LNCAP (cell line): Measurements from ENCODE around the gene SDR42E2.

ENCODE experiments used
- TF ChIP-seq, protein P1 (sequence below): fragments of 450-650 bp; IDR thresholded peaks from 2 replicates; pipeline ENCODE4 v1.5.1; 2017; ENCODE audit warnings: mild to moderate bottlenecking

Gene SDR42E2

DNA sequence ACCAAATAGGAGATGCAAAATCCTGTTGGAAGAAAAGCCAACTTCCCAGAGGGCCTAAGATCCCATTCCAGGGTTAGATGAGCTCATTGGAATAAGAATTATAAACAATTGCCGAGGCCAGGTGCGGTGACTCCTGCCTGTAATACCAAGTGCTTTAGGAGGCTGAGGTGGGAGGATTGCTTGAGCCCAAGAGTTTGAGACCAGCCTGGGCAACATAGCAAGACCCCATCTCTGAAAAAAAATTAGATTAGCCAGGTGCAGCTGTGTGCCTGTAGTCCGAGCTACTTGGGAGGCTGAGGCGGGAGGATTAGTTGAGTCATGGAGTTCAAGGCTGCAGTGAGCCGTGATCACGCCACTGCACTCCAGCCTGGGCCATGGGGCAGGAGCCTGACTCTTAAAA is 17.8 kb upstream of the SDR42E2 start:
- TF ChIP-seq, protein P1, sequence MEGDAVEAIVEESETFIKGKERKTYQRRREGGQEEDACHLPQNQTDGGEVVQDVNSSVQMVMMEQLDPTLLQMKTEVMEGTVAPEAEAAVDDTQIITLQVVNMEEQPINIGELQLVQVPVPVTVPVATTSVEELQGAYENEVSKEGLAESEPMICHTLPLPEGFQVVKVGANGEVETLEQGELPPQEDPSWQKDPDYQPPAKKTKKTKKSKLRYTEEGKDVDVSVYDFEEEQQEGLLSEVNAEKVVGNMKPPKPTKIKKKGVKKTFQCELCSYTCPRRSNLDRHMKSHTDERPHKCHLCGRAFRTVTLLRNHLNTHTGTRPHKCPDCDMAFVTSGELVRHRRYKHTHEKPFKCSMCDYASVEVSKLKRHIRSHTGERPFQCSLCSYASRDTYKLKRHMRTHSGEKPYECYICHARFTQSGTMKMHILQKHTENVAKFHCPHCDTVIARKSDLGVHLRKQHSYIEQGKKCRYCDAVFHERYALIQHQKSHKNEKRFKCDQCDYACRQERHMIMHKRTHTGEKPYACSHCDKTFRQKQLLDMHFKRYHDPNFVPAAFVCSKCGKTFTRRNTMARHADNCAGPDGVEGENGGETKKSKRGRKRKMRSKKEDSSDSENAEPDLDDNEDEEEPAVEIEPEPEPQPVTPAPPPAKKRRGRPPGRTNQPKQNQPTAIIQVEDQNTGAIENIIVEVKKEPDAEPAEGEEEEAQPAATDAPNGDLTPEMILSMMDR, result no peak

DNA sequence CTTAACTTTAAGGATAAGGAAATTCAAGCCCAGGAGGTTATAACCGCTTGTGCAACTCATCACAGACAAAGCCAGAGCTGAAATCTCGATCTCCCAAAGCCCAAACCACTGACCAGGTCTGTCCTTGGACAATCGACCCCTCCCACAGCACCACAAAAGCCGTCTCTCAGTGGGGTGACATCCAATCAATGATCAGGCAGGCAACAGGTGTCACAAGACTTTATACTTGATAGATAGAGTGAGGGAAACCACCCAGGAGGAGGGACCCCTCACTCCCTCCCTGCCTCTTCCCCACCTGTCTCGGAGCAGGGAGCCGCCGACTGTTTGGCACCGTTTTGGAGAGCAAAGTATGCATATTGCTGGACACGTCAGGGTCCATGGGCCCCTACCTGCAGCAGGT is 14.5 kb upstream of the SDR42E2 start:
- TF ChIP-seq, protein P1, result no peak

DNA sequence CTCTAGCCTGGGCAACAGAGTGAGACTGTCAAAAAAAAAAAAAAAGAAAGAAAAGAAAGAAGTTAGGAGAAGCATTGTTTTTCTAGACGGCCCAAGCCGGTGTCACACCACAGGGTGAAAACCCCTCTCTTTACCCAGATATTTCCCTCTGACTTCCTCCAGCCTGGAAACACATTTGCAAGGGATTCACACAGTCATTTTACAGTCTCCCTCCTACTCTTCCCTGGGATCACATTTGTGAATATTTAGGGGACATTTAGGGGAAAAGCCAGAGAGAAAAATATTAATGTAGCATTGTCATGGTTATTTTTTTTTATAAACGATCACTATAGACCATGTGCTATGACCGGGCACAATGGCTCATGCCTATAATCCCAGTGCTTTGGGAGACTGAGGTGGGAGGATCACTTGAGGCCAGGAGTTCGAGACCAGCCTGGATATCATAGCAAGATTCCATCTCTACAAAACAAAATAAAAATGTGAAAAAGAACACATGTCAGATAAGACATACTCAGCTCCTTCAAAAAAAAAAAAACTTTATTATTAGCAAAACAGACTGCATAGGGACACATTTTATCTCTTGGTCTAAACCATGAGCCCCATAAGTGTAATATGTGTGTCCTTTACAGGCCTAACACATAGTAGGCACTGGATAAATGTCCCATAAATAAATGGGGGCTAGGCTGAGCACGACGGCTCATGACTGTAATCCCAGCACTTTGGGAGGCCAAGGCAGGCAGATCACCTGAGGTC is 10.9 kb upstream of the SDR42E2 start:
- TF ChIP-seq, protein P1, result no peak

DNA sequence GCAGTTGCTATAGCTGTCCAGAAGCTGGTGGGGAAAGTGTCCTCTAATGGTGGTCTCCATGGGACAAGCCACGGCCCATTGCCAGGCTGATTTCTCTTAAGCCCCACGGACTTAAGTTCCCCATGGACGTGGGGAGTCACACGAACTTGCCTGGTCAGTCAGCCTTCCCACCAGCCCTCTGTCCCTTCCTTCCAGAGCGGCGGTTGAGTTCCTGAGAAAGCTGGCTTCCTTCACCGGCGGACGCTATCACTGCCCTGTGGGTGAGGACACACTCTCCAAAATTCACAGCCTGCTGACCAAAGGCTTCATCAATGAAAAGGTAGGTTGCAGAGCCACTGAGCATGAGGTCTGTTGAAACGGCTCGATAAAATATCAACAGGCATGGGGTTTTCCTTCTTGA is 10.0 kb upstream of the SDR42E2 start:
- TF ChIP-seq, protein P1, result no peak

DNA sequence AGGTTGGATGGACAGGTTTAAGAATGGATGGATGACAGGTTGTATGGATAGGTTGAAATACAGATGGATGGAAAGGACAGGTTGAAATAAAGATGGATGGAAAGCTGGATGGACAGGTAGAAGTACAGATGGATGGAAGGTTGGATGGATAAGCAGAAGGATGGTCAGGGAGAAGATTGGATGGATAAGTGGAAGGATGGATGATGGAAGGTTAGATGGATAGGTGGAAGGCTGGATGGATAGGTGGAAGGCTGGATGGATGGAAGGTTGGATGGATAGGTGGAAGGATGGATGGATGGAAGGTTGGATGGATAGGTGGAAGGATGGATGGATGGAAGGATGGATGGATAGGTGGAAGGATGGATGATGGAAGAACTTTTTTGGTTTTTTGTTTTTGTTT is 905 bp upstream of the SDR42E2 start:
- TF ChIP-seq, protein P1, result no peak

DNA sequence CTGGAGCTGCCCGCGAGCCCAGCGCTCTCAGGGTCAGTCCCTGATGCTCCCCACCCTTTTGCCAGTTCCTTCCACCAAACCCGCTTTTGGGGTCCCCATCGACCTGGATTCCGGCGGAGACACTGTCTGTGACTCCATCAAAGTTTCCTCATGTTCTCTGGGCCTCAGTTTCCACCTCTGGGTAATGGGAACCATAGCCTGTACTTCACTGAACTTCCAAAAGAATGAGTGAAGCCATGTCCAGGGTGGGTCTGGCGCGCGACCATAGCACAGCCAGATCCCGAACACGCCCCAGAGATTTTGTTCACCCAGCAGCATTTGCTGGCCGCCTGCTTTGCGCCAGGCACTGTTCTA is 327 bp downstream of the SDR42E2 start:
- TF ChIP-seq, protein P1, result no peak

DNA sequence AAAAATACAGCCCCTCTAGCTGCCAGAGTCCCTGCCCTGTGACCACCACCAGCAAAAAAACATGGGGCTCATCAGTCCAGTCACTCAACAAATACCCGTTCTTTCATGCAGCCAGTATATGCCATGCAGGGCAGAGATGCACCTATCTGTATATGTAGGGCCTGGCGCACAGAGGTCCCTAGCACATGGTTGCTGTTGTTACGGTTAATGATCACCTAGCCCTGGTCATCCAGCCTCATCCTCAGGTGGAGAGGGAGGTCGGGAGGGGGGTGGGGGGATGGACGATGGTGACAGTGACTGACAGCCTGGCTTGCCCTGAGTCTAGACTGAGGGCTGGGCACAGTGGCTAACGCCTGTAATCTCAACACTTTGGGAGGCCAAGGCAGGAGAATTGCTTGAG is 1.5 kb downstream of the SDR42E2 start:
- TF ChIP-seq, protein P1, result no peak

DNA sequence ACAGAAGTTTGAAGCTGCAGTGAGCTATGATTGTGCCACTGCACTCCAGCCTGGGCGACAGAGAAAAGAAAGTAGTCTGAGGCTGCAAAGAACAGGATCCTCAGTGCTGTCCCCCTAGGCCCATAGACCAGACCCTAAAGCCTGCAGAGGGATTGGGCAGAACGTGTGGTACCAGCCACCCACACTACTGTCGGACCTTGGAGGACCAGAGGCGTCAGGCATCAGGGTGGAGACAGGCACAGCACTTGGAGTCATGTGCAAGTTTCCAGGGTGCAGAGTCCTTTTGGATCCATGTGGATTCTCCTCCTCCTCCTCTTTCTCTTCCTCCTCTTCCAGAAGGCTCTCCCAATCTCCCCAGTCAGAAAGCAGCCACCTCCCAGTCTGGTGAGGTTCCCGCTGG is 2.2 kb downstream of the SDR42E2 start:
- TF ChIP-seq, protein P1, result no peak
